Measurements from ENCODE around the gene TMEM178B.

The TMEM178B gene

GRCh38 chr7:141427134-141427533 is 353.3 kb downstream of the TMEM178B start:
- DNase-seq (ENCODE audit: low read depth) = no peak
- no peak for TF ChIP-seq CTCF (conservative IDR thresholded peaks at IDR 0.05; ENCODE audit: low read depth, low read length)
- no peak overlapping the region for H3K4me3 ChIP-seq (ENCODE audit: low read length)

- no peak for TF ChIP-seq CTCF (conservative IDR thresholded peaks at IDR 0.05; ENCODE audit: low read depth, low read length)
- no peak for DNase-seq (ENCODE audit: low read depth)
- no peak overlapping the region for H3K4me3 ChIP-seq (ENCODE audit: low read length)
These were observed 356.7 kb downstream of the TMEM178B start for GRCh38 chr7:141430455-141431139.

GRCh38 chr7:141431140-141431479 is 357.2 kb downstream of the TMEM178B start:
- DNase-seq (ENCODE audit: low read depth) = no peak
- no peak overlapping the region for H3K4me3 ChIP-seq (ENCODE audit: low read length)
- no peak for TF ChIP-seq CTCF (conservative IDR thresholded peaks at IDR 0.05; ENCODE audit: low read depth, low read length)

GRCh38 chr7:141431711-141432110 is 357.8 kb downstream of the TMEM178B start:
- no peak overlapping the region for H3K4me3 ChIP-seq (ENCODE audit: low read length)
- DNase-seq (ENCODE audit: low read depth) = no peak
- TF ChIP-seq CTCF (conservative IDR thresholded peaks at IDR 0.05; ENCODE audit: low read depth, low read length) = no peak

- TF ChIP-seq CTCF (conservative IDR thresholded peaks at IDR 0.05; ENCODE audit: low read depth, low read length) = no peak
- no peak for DNase-seq (ENCODE audit: low read depth)
- no peak overlapping the region for H3K4me3 ChIP-seq (ENCODE audit: low read length)
These were observed 359.8 kb downstream of the TMEM178B start for GRCh38 chr7:141433698-141434097.

- no peak overlapping the region for H3K4me3 ChIP-seq (ENCODE audit: low read length)
- no peak for DNase-seq (ENCODE audit: low read depth)
- no peak for TF ChIP-seq CTCF (conservative IDR thresholded peaks at IDR 0.05; ENCODE audit: low read depth, low read length)
These were observed 362.3 kb downstream of the TMEM178B start for GRCh38 chr7:141436139-141436538.

GRCh38 chr7:141436575-141437075 is 362.8 kb downstream of the TMEM178B start:
- DNase-seq (ENCODE audit: low read depth) = no peak
- H3K4me3 ChIP-seq (ENCODE audit: low read length) = no peak overlapping the region
- no peak for TF ChIP-seq CTCF (conservative IDR thresholded peaks at IDR 0.05; ENCODE audit: low read depth, low read length)

Data from retinal pigment epithelial cell (primary cell).